GM10248 (cell line): ENCODE results near the gene CHD6.

Experiments used
- CTCF ChIA-PET: fragments of 300-600 bp; sonication (Branson Sonifier 250); formaldehyde crosslinking; extraction: SDS; loops from one replicate; lab custom pipeline; 2021; ENCODE audit warnings: antibody characterized with exemption; lab: Yijun Ruan, JAX
- POLR2A ChIA-PET: fragments of 350-650 bp; sonication (Branson Sonifier 250); formaldehyde crosslinking; extraction: SDS; loops from one replicate; lab custom pipeline; 2020; ENCODE audit warnings: antibody characterized with exemption; lab: Yijun Ruan, JAX
- DNase-seq: peaks from one replicate; pipeline ENCODE4 v3.0.0; 2012; ENCODE audit errors: extremely low spot score
- TF ChIP-seq, protein P1 (sequence below): IDR thresholded peaks from 2 replicates; pipeline ENCODE4 v1.5.1; 2012; ENCODE audit warnings: mild to moderate bottlenecking, low read depth; ENCODE audit errors: extremely low read depth, missing control alignments, control extremely low read depth

Gene CHD6

DNA sequence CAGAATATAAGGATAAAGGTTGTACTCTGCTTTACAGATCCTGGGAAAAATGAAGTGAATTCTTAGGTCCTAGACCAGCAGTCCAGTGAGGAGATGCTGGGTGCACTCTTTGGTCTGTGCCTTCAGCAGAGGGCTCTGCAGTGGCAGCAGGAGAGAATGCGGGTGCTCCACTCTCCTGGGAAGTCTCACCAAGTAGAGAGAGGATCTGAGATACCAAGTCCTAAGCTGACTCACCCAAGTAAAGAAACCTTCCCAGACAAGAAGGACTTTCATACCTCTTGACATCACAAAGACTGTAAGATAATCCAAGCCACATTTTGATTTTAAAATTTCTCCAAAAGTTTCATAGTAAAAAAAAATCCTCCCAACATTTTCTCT, 134.6 kb downstream of the CHD6 start:
- ChIA-PET POLR2A (no interaction called here), CTCF (interaction anchor here (1.0 to 1.9 kb wide), 2 partner anchors 11 to 1674 kb away, joined by 3 to 4 read pairs; no protein-coding TSS in a partner anchor)
- TF ChIP-seq, protein P1, sequence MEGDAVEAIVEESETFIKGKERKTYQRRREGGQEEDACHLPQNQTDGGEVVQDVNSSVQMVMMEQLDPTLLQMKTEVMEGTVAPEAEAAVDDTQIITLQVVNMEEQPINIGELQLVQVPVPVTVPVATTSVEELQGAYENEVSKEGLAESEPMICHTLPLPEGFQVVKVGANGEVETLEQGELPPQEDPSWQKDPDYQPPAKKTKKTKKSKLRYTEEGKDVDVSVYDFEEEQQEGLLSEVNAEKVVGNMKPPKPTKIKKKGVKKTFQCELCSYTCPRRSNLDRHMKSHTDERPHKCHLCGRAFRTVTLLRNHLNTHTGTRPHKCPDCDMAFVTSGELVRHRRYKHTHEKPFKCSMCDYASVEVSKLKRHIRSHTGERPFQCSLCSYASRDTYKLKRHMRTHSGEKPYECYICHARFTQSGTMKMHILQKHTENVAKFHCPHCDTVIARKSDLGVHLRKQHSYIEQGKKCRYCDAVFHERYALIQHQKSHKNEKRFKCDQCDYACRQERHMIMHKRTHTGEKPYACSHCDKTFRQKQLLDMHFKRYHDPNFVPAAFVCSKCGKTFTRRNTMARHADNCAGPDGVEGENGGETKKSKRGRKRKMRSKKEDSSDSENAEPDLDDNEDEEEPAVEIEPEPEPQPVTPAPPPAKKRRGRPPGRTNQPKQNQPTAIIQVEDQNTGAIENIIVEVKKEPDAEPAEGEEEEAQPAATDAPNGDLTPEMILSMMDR, result no peak
- DNase-seq, result no peak

DNA sequence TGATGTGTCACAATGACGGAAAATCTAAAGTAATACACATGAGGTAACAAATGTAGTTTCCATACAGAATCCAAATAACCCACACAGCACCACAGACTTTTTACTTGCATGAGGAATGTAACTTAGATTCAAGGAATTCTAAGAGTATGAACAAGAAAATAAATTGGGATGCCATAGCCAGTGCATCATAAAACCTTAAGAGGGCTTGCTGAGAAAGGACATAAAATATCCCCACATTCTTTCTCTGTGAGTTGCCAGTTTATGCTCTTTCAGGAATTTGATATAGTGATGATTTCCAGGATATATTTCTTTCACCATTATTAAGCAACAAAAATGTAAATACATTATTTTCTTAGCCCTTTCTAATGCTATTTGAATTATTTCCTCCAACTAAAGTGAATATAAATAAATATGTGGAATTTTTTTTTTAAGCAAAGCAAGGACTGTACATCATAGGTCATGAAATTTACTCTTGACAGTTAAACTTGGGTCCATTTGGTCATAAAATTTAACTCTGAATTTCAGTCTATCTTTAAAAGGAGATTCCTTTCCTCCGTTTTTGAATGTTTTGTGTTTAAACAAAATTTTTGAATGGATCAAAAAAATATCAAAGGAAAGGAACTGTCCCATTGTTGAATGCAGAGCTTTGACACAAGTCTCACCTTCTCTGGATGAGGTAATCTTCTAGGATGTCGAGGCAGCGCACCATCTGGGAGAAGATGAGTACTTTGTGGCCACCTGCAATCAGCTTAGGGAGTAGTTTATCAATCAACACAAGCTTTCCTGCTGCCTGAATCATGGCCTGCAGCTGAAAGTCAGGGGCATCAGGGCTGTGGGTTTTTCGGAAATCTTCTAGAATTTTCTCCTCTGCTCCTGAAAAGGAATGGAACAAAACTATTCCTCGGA, 135.3 kb downstream of the CHD6 start:
- no peak for DNase-seq
- TF ChIP-seq, protein P1, result no peak
- CTCF ChIA-PET, result interaction anchor here (1.0 to 1.9 kb wide), 2 partner anchors 11 to 1673 kb away, joined by 3 to 4 read pairs; no protein-coding TSS in a partner anchor
- POLR2A ChIA-PET, result no interaction called here

DNA sequence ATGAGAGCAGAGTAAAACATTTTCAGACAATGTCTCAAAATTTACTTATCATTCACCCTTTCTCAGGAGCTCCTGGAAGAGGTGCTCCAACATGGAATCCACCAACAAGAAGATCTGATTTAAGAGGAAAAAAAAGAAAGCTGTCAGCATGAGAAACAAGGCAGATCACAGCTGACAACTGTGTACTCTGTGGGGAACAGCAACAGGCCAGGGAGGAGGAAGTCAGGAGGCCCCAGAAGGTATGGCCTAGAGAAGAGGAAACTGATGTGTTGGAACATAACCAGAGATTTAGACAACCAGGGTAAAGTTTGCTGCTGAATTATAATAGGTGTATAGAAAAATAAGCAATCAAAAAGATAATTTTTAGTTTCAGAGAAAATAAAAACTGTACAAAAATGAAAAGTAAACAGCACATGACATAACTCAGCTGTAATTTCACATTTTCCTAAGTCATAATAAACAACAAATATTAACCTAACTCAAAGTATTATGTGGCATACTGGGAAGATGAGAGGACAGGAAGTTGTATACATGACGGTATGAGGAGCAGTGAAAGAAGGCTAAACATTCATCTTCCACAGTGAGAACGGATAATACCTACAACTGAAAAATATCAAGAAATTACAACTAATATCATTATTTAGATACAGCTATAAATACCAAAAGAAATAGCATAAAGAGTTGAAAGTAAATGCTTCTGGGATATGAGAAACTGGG, 138.0 kb downstream of the CHD6 start:
- ChIA-PET POLR2A (no interaction called here), CTCF (interaction anchor here (1.6 to 1.8 kb wide), 2 partner anchors 9 to 11 kb away, joined by 3 to 6 read pairs; no protein-coding TSS in a partner anchor)
- TF ChIP-seq, protein P1, result no peak
- DNase-seq, result no peak

DNA sequence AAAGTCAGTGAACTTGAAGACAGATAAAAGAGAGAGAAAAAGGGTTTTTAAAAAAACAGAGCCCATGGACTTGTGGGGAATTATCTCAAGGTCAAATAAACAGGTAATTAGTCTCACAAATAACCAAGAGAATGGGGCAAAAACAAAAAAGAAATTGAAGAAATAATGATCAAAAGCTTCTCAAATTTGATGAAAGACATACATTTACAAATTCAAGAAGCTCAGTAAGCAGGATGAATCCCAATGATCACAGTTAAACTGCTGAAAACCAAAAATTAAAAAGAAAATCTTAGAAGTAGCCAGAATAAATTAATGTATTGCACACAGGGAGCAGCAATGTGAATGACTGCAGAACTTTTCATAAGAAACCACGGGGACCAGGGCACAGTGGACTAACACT, 139.1 kb downstream of the CHD6 start:
- CTCF ChIA-PET, result interaction anchor here (1.0 to 1.8 kb wide), 2 partner anchors 10 to 12 kb away, joined by 3 to 6 read pairs; no protein-coding TSS in a partner anchor
- DNase-seq, result no peak
- POLR2A ChIA-PET, result no interaction called here
- TF ChIP-seq, protein P1, result no peak

DNA sequence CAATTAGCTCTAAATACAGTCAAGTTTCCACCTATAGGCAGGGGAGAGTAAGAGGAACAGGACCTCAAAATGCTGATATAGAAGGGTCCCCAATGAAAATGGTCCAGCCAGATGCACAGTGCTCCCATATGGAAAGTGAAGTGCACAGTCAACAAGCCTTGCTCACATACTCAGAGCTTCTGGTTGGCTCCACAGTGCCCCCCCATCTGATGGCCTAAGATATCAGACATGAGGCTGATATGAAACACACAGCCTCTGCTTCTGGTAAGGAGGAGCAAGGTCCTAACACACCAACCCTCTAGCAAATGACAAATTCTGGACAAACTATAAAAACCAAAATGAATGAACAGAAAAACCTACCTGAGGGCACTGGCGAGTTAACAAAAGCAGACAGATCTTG, 140.2 kb downstream of the CHD6 start:
- no peak for DNase-seq
- ChIA-PET CTCF (interaction anchor here (1.1 kb wide), 1 partner anchor 9 kb away, joined by 3 read pairs; no protein-coding TSS in a partner anchor), POLR2A (no interaction called here)
- TF ChIP-seq, protein P1, result no peak

DNA sequence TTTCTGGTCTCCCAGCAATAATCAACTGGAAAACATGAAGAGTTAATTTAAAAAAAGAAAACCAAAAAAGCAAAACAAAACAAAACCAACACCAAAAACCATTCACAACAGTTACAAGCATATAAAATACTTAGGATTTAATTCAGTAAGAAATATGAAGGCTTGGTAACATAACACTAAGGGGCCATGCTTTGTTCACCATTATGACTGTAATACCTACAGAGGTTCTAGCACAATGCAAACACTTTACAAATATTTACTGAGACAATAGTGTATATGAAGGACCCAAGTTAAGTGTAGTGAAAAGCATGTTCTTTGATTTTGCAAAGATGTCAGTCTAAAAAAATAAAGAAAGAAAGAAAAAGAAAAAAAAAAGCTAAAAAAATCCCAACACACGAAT, 141.7 kb downstream of the CHD6 start:
- ChIA-PET CTCF (interaction anchor here (1.0 kb wide), 1 partner anchor 12 kb away, joined by 3 read pairs; no protein-coding TSS in a partner anchor), POLR2A (no interaction called here)
- DNase-seq, result no peak
- TF ChIP-seq, protein P1, result no peak
